ENCODE measurements around the gene ELF1.

DNA sequence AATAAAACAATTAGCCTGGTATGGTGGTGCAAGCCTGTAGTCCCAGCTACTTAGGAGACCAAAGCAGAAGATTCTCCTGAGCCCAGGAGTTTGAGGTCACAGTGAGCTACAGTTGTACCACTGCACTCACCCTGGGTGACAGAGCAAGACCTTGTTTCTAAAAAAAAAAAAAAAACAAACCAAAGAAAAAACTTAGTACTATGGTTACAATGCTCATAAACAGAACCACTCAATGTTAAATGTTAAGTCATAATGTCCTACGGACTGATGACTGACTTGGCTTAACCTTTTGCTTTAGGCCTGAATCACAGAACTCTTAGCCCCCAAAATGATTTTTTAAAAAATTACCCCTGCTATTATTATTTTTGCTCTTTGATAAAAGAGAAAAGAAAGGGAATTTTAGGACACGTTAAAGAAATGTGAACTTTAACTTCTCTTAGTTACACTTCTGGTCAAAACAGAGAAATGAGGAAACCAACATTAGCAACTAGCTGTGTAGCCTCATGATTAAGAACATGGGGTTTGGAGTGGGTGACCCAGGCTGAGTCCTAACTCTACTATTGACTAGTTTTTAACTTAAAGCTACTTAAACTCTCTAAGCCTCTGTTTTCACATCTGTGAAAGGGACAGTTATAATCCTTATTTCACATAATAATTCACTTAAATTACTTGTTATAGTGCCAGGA, 13.7 kb upstream of the ELF1 start:
- TF ChIP-seq, protein P1, sequence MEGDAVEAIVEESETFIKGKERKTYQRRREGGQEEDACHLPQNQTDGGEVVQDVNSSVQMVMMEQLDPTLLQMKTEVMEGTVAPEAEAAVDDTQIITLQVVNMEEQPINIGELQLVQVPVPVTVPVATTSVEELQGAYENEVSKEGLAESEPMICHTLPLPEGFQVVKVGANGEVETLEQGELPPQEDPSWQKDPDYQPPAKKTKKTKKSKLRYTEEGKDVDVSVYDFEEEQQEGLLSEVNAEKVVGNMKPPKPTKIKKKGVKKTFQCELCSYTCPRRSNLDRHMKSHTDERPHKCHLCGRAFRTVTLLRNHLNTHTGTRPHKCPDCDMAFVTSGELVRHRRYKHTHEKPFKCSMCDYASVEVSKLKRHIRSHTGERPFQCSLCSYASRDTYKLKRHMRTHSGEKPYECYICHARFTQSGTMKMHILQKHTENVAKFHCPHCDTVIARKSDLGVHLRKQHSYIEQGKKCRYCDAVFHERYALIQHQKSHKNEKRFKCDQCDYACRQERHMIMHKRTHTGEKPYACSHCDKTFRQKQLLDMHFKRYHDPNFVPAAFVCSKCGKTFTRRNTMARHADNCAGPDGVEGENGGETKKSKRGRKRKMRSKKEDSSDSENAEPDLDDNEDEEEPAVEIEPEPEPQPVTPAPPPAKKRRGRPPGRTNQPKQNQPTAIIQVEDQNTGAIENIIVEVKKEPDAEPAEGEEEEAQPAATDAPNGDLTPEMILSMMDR (IDR thresholded peaks at IDR 0.05) = no peak
- TF ChIP-seq POLR2AphosphoS5 (IDR thresholded peaks at IDR 0.05) = no peak
